Measurements from ENCODE around the gene TMPRSS4. TPM values are rescaled to one million over a fixed set of nuclear protein-coding genes. Genes with fewer than 3 reads are reported as not detected.

The TMPRSS4 gene
- total and polyA plus RNA-seq, 9 of the 15 experiments (the other 6 are each of a cell fraction or from before 2014, with no cell fraction given), result 4.0 to 10.0 (median 5.6) TPM

GRCh38 chr11:118145285-118146227, 68.7 kb downstream of the TMPRSS4 start (continued):
- no peak for TF ChIP-seq PKNOX1 (IDR thresholded peaks at IDR 0.05)
- peak in 1 of 2 experiments; percentile 31; a peak in 1 of 4 replicates for TF ChIP-seq MNT (conservative IDR thresholded peaks at IDR 0.05)
- TF ChIP-seq CTCFL (IDR thresholded peaks at IDR 0.05; ENCODE audit: borderline replicate concordance, insufficient read depth, low read depth, low read length, poor library complexity, severe bottlenecking), result no peak
- TF ChIP-seq STAT5A (IDR thresholded peaks at IDR 0.05; ENCODE audit: borderline replicate concordance, low read length), result no peak
- peak; percentile 59; the same call in 1 of the 2 replicates for TF ChIP-seq VEZF1 (CRISPR knock-in tag; IDR thresholded peaks at IDR 0.05)
- TF ChIP-seq TEAD4 (IDR thresholded peaks at IDR 0.05; ENCODE audit: low read length), result no peak
- no peak for TF ChIP-seq TEAD4 (CRISPR knock-in tag; IDR thresholded peaks at IDR 0.05; ENCODE audit: borderline replicate concordance)
- no peak for TF ChIP-seq TSHZ1 (CRISPR knock-in tag; IDR thresholded peaks at IDR 0.05)
- TF ChIP-seq ZNF431 (CRISPR knock-in tag; IDR thresholded peaks at IDR 0.05), result no peak
- no peak for TF ChIP-seq NFE2L1 (tag; IDR thresholded peaks at IDR 0.05; ENCODE audit: borderline replicate concordance, low read depth)
- TF ChIP-seq ZNF695 (CRISPR knock-in tag; IDR thresholded peaks at IDR 0.05), result no peak
- no peak for TF ChIP-seq HNRNPUL1 (IDR thresholded peaks at IDR 0.05; ENCODE audit: low read length)
- TF ChIP-seq CBX1 (IDR thresholded peaks at IDR 0.05; ENCODE audit: low read depth), result no peak
- TF ChIP-seq TFAP4 (CRISPR knock-in tag; IDR thresholded peaks at IDR 0.05; ENCODE audit: borderline replicate concordance), result peak; percentile 66; the same call in 1 of the 2 replicates
